K562 (cell line): Measurements from ENCODE around the gene FILIP1L. TPM values are rescaled to one million over a fixed set of nuclear protein-coding genes. Genes with fewer than 3 reads are reported as not detected.

Experiments used
- ATAC-seq: fragments of 200-7000 bp; cut with Tn5 transposase; 3 replicates; pipeline ENCODE4 v1.9.1; 2020; ENCODE audit warnings: moderate library complexity
- BruUV-seq: library from RNA; stranded (reverse); fragments of 400-500 nt; replicated peaks from 2 replicates; lab custom pipeline; 2021; lab: Mats Ljungman, UMichigan
- CTCF ChIA-PET: fragments of 300-600 bp; formaldehyde crosslinking; extraction: SDS; loops from one replicate; lab custom pipeline; 2021; ENCODE audit warnings: low intra/inter-chr PET ratio; lab: Yijun Ruan, JAX
- POLR2A ChIA-PET: fragments of 300-600, 350-650 bp; sonication (Branson Sonifier 250); formaldehyde crosslinking; extraction: SDS; loops from one replicate; lab custom pipeline; 2021; ENCODE audit warnings: antibody characterized with exemption, inconsistent platforms; lab: Yijun Ruan, JAX
- DNase-seq, 4 experiments: peaks; one replicate each; pipeline versions ENCODE4 v3.0.0 to v3.0.0-alpha.2; 2011 to 2018; ENCODE audit warnings: low spot score in 3 of 4, mixed read lengths in 3 of 4; ENCODE audit errors: extremely low read depth in 1 of 4
- FAIRE-seq: peaks from 2 replicates; lab custom pipeline; 2011; peaks lifted over from hg19 to GRCh38; lab: Jason Lieb, UNC
- H2AFZ ChIP-seq: 2 replicates; pipeline ENCODE4 v1.6.0; 2011; ENCODE audit warnings: low read depth, low read length, control low read depth, inconsistent platforms
- H3K27ac ChIP-seq: fragments of 200-600 bp; 3 replicates; pipeline ENCODE4 v1.8.0; 2011; ENCODE audit warnings: low read depth, mild to moderate bottlenecking, control low read depth, inconsistent platforms, low read length, moderate library complexity, mixed read lengths; ENCODE audit errors: extremely low read depth
- H3K27me3 ChIP-seq, 2 experiments: fragments of 300-600 bp in 1 of 2; 2 replicates in 1 of 2; 3 replicates in 1 of 2; pipeline versions ENCODE4 v1.6.0 to v1.8.0; 2011; ENCODE audit warnings: inconsistent platforms in 2 of 2, low read length in 2 of 2, mild to moderate bottlenecking in 1 of 2, mixed read lengths in 1 of 2, moderate library complexity in 1 of 2; ENCODE audit not compliant: control insufficient read depth in 2 of 2, insufficient read depth in 2 of 2
- H3K36me3 ChIP-seq: fragments of 300-600 bp; 3 replicates; pipeline ENCODE4 v1.8.0; 2011; ENCODE audit warnings: mild to moderate bottlenecking, low read length, inconsistent platforms; ENCODE audit not compliant: control insufficient read depth, insufficient read depth
- H3K4me1 ChIP-seq, 2 experiments: fragments of 200-600 bp in 1 of 2; replicated peaks in 1 of 2; 2 replicates in 1 of 2; 3 replicates in 1 of 2; pipeline versions ENCODE4 v1.5.1 to v1.8.0; 2011; ENCODE audit warnings: inconsistent platforms in 2 of 2, low read length in 2 of 2, mild to moderate bottlenecking in 1 of 2, mixed read lengths in 1 of 2, moderate library complexity in 1 of 2; ENCODE audit not compliant: control insufficient read depth in 2 of 2, insufficient read depth in 2 of 2
- H3K4me2 ChIP-seq: 2 replicates; pipeline ENCODE4 v1.6.1; 2011; ENCODE audit warnings: low read length, control low read depth, inconsistent platforms, mixed read lengths; ENCODE audit not compliant: insufficient read depth
- H3K4me3 ChIP-seq: fragments of 200-600 bp; sonication (generic), shearing (Covaris generic); 2 replicates; pipeline ENCODE4 v1.5.1; 2016; ENCODE audit warnings: control low read depth, inconsistent platforms
- H3K79me2 ChIP-seq: fragments of 200-600 bp; 3 replicates; pipeline ENCODE4 v1.8.0; 2011; ENCODE audit warnings: low read length, inconsistent platforms; ENCODE audit not compliant: control insufficient read depth, insufficient read depth
- H3K9ac ChIP-seq, 2 experiments: 2 replicates each; pipeline versions ENCODE4 v1.6.0 to v1.6.1; 2011; ENCODE audit warnings: low read depth in 2 of 2, low read length in 2 of 2, control low read depth in 1 of 2, inconsistent platforms in 1 of 2, mild to moderate bottlenecking in 1 of 2, mixed read lengths in 1 of 2; ENCODE audit not compliant: insufficient read depth in 1 of 2
- H3K9me1 ChIP-seq: one replicate; pipeline ENCODE4 v1.6.0; 2011; ENCODE audit warnings: inconsistent platforms, mild to moderate bottlenecking, low read length, moderate library complexity; ENCODE audit not compliant: control insufficient read depth, insufficient read depth
- H3K9me3 ChIP-seq: replicated peaks from 2 replicates; pipeline ENCODE4 v1.5.1; 2011; ENCODE audit warnings: low read depth, low read length, inconsistent platforms; ENCODE audit not compliant: control insufficient read depth, insufficient read depth
- H4K20me1 ChIP-seq: replicated peaks from 2 replicates; pipeline ENCODE4 v1.6.1; 2011; ENCODE audit warnings: low read length, inconsistent platforms, mixed read lengths; ENCODE audit not compliant: control insufficient read depth, insufficient read depth
- GTF2A2 ChIP-seq: IDR thresholded peaks from 2 replicates; pipeline ENCODE4 v1.6.1; 2016; ENCODE audit warnings: mild to moderate bottlenecking, missing genetic modification characterization, missing compliant biosample characterization
- OTX1 ChIP-seq: fragments of 450-650 bp; formaldehyde crosslinking; IDR thresholded peaks from 2 replicates; pipeline ENCODE4 v1.4.0; 2022; ENCODE audit warnings: mild to moderate bottlenecking
- SAFB ChIP-seq: fragments of 200-400 bp; formaldehyde crosslinking; IDR thresholded peaks from 2 replicates; pipeline ENCODE4 v1.6.1; 2017; ENCODE audit warnings: low read depth, low read length, borderline replicate concordance
- SPI1 ChIP-seq: IDR thresholded peaks from 2 replicates; pipeline ENCODE4 v1.6.1; 2011; ENCODE audit warnings: low read depth, low read length, control low read depth, borderline replicate concordance
- ZNF324 ChIP-seq: fragments of 250-450 bp; sonication (Bioruptor Pico); IDR thresholded peaks from 2 replicates; pipeline ENCODE4 v1.4.0; 2020; ENCODE audit warnings: mild to moderate bottlenecking
- ZNF551 ChIP-seq: fragments of 250-450 bp; sonication (Bioruptor Pico); IDR thresholded peaks from 2 replicates; pipeline ENCODE4 v1.5.0; 2021; ENCODE audit warnings: mild to moderate bottlenecking, moderate library complexity
- WGBS: fragments of 100-300 bp; shearing (Covaris generic); methylation state at CpG from one replicate; pipeline ENCODE4 v1.1.6; 2016; ENCODE audit warnings: low coverage, mixed read lengths; ENCODE audit not compliant: insufficient coverage; ENCODE audit errors: missing lambda C conversion rate; 5-methylcytosine and 5-hydroxymethylcytosine counted together
- in situ Hi-C: fragments of 300-500 bp; cut with MboI; formaldehyde crosslinking; loops from 4 replicates; pipeline ENCODE4 v1.15.0; 2018; ENCODE audit warnings: inconsistent platforms, mixed read lengths
- intact Hi-C: fragments of 100-400 bp; cut with micrococcal nuclease; formaldehyde crosslinking; loops from 2 replicates; pipeline ENCODE4 v1.14.2; 2022
- polyA plus RNA-seq, 8 experiments: library from polyadenylated mRNA; depleted of rRNA in 4 of 8; stranded (reverse) in 5 of 8; unstranded in 3 of 8; fragments of >200 nt; fragmentation: Nextera tagmentation in 2 of 8; fragmentation: Illumina TruSeq in 1 of 8; extraction: Ambion mirVana in 2 of 8; extraction: Trizol in 1 of 8; gene quantifications; 2 replicates each; pipeline versions ENCODE4 v1.2.1 to v1.2.3, GENCODE V29; 2011 to 2014; ENCODE audit warnings: inconsistent platforms in 1 of 8, missing spikeins in 1 of 8
- total RNA-seq, 7 experiments: library from RNA; depleted of rRNA in 6 of 7; stranded (reverse); fragments of >200 nt in 6 of 7; fragmentation: Illumina TruSeq in 2 of 7; extraction: Trizol in 2 of 7; gene quantifications; 2 replicates each; pipeline versions ENCODE4 v1.2.1 to v1.2.3, GENCODE V29; 2011 to 2021; ENCODE audit warnings: low replicate concordance in 1 of 7
- TF ChIP-seq, protein P1 (sequence below): IDR thresholded peaks from 3 replicates; pipeline ENCODE4 v1.6.1; 2011; ENCODE audit warnings: borderline replicate concordance, mild to moderate bottlenecking, moderate library complexity; ENCODE audit not compliant: insufficient read length; ENCODE audit errors: extremely low read depth

The FILIP1L gene
- total and polyA plus RNA-seq, 9 of the 15 experiments (the other 6 are each of a cell fraction or from before 2014, with no cell fraction given): 0.50 to 2.1 (median 1.1) TPM

- CTCF ChIA-PET: no interaction called here
- H3K4me3 ChIP-seq: no peak overlapping the region
- H3K9me3 ChIP-seq: no peaks in the 10 kb centered on the region
- H3K27ac ChIP-seq: no peak overlapping the region
- H3K4me1 ChIP-seq: peaks cover 0 to 9% of the 10 kb centered on the region in 2 experiments; a peak in 2 of 5 replicates
- DNase-seq: no peak
- no peaks in the 10 kb centered on the region for H3K36me3 ChIP-seq
- H3K9ac ChIP-seq: no peak overlapping the region
- POLR2A ChIA-PET: no interaction called here
- no peak for FAIRE-seq
- H3K9me1 ChIP-seq: peaks cover 3% of the 10 kb centered on the region
- H3K4me2 ChIP-seq: no peak overlapping the region
- no peak for ATAC-seq
- no peaks in the 10 kb centered on the region for H3K27me3 ChIP-seq
- WGBS: 72% methylated on average over 4 of the region's 4 CpGs
- no TSS peak for BruUV-seq
- H4K20me1 ChIP-seq: 0 out of 2 replicates have a peak, but pooled peaks cover 8% of the 10 kb centered on the region
- no peak overlapping the region for H2AFZ ChIP-seq
- TF ChIP-seq GTF2A2: no peak
- TF ChIP-seq SPI1: peak; percentile 47; the same call in 1 of the 2 replicates
- TF ChIP-seq SAFB: no peak
- no peak for TF ChIP-seq ZNF324 (CRISPR knock-in tag)
- TF ChIP-seq OTX1 (CRISPR knock-in tag): no peak
- TF ChIP-seq, protein P1, sequence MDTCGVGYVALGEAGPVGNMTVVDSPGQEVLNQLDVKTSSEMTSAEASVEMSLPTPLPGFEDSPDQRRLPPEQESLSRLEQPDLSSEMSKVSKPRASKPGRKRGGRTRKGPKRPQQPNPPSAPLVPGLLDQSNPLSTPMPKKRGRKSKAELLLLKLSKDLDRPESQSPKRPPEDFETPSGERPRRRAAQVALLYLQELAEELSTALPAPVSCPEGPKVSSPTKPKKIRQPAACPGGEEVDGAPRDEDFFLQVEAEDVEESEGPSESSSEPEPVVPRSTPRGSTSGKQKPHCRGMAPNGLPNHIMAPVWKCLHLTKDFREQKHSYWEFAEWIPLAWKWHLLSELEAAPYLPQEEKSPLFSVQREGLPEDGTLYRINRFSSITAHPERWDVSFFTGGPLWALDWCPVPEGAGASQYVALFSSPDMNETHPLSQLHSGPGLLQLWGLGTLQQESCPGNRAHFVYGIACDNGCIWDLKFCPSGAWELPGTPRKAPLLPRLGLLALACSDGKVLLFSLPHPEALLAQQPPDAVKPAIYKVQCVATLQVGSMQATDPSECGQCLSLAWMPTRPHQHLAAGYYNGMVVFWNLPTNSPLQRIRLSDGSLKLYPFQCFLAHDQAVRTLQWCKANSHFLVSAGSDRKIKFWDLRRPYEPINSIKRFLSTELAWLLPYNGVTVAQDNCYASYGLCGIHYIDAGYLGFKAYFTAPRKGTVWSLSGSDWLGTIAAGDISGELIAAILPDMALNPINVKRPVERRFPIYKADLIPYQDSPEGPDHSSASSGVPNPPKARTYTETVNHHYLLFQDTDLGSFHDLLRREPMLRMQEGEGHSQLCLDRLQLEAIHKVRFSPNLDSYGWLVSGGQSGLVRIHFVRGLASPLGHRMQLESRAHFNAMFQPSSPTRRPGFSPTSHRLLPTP: no peak
- no peak for TF ChIP-seq ZNF551 (CRISPR knock-in tag)
- in situ Hi-C loops: no loop called here
- peaks cover 3% of the 10 kb centered on the region; the same call in 2 of the 3 replicates for H3K79me2 ChIP-seq
- intact Hi-C loops: no loop called here
Observed at GRCh38 chr3:99957151-99957796, 157.0 kb downstream of the FILIP1L start.
